Epithelial cell of proximal tubule (primary cell): ENCODE measurements around the gene NAA80. TPM values are rescaled to one million over a fixed set of nuclear protein-coding genes. Genes with fewer than 3 reads are reported as not detected.
A peak's percentile ranks its signal among the peaks of the same experiment; 100 is the strongest.

Experiments used
- DNase-seq: peaks from one replicate; pipeline ENCODE4 v3.0.0-alpha.2; 2011; ENCODE audit warnings: low read depth
- H3K4me3 ChIP-seq: 2 replicates; pipeline ENCODE4 v1.5.1; 2011; ENCODE audit warnings: low read depth, mild to moderate bottlenecking, low read length
- CTCF ChIP-seq: conservative IDR thresholded peaks from 2 replicates; pipeline ENCODE4 v1.5.1; 2012; ENCODE audit warnings: low read depth, mild to moderate bottlenecking, low read length
- total RNA-seq: library from RNA; depleted of rRNA; stranded (reverse); fragments of >200 nt; gene quantifications from 2 replicates; pipeline ENCODE4 v1.2.3, GENCODE V29; 2015

Gene NAA80
- total RNA-seq, 1 donor from 2014 or later, result 19.4 TPM

DNA sequence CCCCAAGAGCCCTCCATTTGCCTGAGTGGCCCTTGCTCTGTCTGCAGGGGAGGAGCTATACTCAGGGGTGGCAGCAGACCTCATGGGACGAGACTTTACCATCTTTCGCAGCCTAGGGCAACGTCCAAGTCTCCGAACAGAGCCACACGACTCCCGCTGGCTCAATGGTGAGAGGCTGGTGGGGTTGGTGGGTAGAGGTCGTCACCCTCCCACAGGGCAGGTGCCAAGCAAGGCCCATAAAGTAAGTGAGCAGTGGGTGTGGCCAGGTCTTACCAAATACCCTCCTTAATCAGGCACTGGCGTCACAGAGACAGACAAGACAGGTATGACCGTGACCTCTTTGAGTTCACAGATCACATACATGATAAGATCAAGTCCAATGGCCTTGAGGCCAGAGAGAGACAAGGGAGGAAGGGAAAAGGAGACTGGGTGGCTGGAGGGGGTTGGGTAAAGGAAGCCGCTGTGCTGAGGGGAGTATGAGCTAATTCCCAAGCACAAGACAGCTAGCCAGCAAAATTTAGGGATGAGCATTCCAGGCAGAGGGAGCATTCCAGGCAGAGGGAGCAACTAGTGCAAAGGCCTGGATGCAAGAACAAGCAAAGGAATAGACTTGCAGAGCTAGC is 27.8 kb downstream of the NAA80 start:
- DNase-seq, result no peak
- no peak overlapping the region for H3K4me3 ChIP-seq
- no peak for TF ChIP-seq CTCF

- no peak for DNase-seq
- H3K4me3 ChIP-seq, result peak overlapping the region; percentile 61
- no peak for TF ChIP-seq CTCF
Measured at GRCh38 chr3:50270422-50271224, 28.6 kb downstream of the NAA80 start.

- H3K4me3 ChIP-seq, result peak overlapping the region; percentile 61
- DNase-seq, result no peak
- TF ChIP-seq CTCF, result no peak
Measured at GRCh38 chr3:50269977-50270413, 29.2 kb downstream of the NAA80 start.

DNA sequence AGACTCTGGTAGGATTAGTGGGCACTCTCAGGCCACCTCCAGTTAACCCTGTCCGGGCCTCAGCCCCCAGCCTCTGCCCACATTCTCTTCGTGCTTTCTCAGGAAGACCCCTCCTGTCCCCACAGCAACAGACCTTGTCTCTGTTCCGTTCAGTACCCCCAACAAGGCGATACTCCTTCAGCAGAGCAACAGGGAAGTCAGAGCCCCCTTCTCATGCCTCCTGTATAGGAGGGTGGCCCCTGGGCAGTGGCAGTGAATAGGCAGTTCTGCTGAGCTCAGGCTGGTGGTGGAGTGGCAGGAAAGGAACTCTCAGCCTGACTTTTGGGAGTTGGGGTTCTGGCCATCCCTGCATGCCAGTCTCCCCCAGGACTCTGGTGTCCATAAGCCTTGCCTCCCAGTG is 29.7 kb downstream of the NAA80 start:
- DNase-seq, result no peak
- peak overlapping the region; percentile 61 for H3K4me3 ChIP-seq
- no peak for TF ChIP-seq CTCF

- H3K4me3 ChIP-seq, result peak within 1 kb of the TSS; percentile 68
- DNase-seq, result no peak
- TF ChIP-seq CTCF, result no peak
Measured at GRCh38 chr3:50268703-50269451, 30.3 kb downstream of the NAA80 start, which contains the start of gene SEMA3B. TSS of gene SEMA3B (plus strand) at chr3:50269147. CDS start at chr3:50269241, 94 bp downstream.

GRCh38 chr3:50268276-50268675 is 30.9 kb downstream of the NAA80 start:
- DNase-seq, result no peak
- no peak overlapping the region for H3K4me3 ChIP-seq
- no peak for TF ChIP-seq CTCF
